Lower leg skin (tissue), 4 donors: ENCODE data around the gene GPR27. TPM values are rescaled to one million over a fixed set of nuclear protein-coding genes. Genes with fewer than 3 reads are reported as not detected.

ENCODE experiments used
- DNase-seq, 2 donors: peaks; one replicate each; pipeline ENCODE4 v3.0.0-alpha.2; 2019; ENCODE audit warnings: low spot score in 2 of 2
- H3K4me3 ChIP-seq: fragments of 200-600 bp; sonication (generic); 2 replicates; pipeline ENCODE4 v1.5.1; 2017; ENCODE audit warnings: mild to moderate bottlenecking, low read depth; ENCODE audit not compliant: poor library complexity, severe bottlenecking
- CTCF ChIP-seq, 3 donors: fragments of 450-650 bp; IDR thresholded peaks; one replicate each; pipeline ENCODE4 v1.5.1; 2016; ENCODE audit warnings: antibody characterized with exemption in 3 of 3, mild to moderate bottlenecking in 3 of 3, moderate library complexity in 2 of 3
- POLR2A ChIP-seq, 2 donors: fragments of 450-650 bp; IDR thresholded peaks; one replicate each; pipeline ENCODE4 v1.6.1; 2016 to 2017; ENCODE audit warnings: antibody characterized with exemption in 2 of 2, mild to moderate bottlenecking in 1 of 2, moderate library complexity in 1 of 2
- WGBS, 2 donors: methylation state at CpG; one replicate each; pipeline ENCODE4 v1.1.5; 2018; 5-methylcytosine and 5-hydroxymethylcytosine counted together
- intact Hi-C: fragments of 100-400 bp; cut with DNase I; formaldehyde crosslinking; loops from one replicate; pipeline ENCODE4 v1.15.0; 2023; ENCODE audit warnings: low total_unique reads
- total RNA-seq, 4 donors: library from RNA; depleted of rRNA; stranded (reverse); fragments of >200 nt; gene quantifications; one replicate each; pipeline ENCODE4 v1.1.0, GENCODE V29; 2016

Gene GPR27
- total RNA-seq, 4 donors from 2014 or later = 1.9 to 4.5 (median 2.5) TPM

- 5 to 9% methylated on average over 23 of the region's 23 CpGs for WGBS, 2 donors
- intact Hi-C loops = no loop called here
- DNase-seq = no peak
- H3K4me3 ChIP-seq = no peak overlapping the region
- TF ChIP-seq POLR2A (IDR thresholded peaks at IDR 0.05) = no peak
- no peak for TF ChIP-seq CTCF (IDR thresholded peaks at IDR 0.05)
Measured at GRCh38 chr3:71784201-71784913, 30.7 kb downstream of the GPR27 start.

GRCh38 chr3:71784914-71785531 is 31.4 kb downstream of the GPR27 start, which contains the start of gene PROK2:
TSS of gene PROK2 (minus strand) at chr3:71785148. CDS start at chr3:71785052, 96 bp downstream.
- no peak for DNase-seq
- H3K4me3 ChIP-seq = no peak within 1 kb of the TSS
- TF ChIP-seq CTCF (IDR thresholded peaks at IDR 0.05) = no peak
- no peak for TF ChIP-seq POLR2A (IDR thresholded peaks at IDR 0.05)
- intact Hi-C loops = no loop called here
- 0 to 1% methylated on average over 20 to 30 of the region's 89 CpGs for WGBS, 2 donors

GRCh38 chr3:71785532-71786216 is 32.0 kb downstream of the GPR27 start:
- intact Hi-C loops = no loop called here

GRCh38 chr3:71786217-71786549 is 32.5 kb downstream of the GPR27 start:
- no peak overlapping the region for H3K4me3 ChIP-seq
- intact Hi-C loops = no loop called here

More at GRCh38 chr3:71785532-71786216, 32.0 kb downstream of the GPR27 start:
- DNase-seq = no peak
- H3K4me3 ChIP-seq = no peak overlapping the region
- 3 to 4% methylated on average over 28 of the region's 28 CpGs for WGBS, 2 donors
- TF ChIP-seq POLR2A (IDR thresholded peaks at IDR 0.05) = no peak
- no peak for TF ChIP-seq CTCF (IDR thresholded peaks at IDR 0.05)

GRCh38 chr3:71786551-71786950 is 32.9 kb downstream of the GPR27 start:
- intact Hi-C loops = no loop called here
- WGBS, 2 donors = 27 to 38% methylated on average over 6 of the region's 6 CpGs
- no peak for DNase-seq

More at GRCh38 chr3:71786217-71786549, 32.5 kb downstream of the GPR27 start:
- no peak for DNase-seq
- TF ChIP-seq POLR2A (IDR thresholded peaks at IDR 0.05) = no peak
- no peak for TF ChIP-seq CTCF (IDR thresholded peaks at IDR 0.05)
- 18 to 26% methylated on average over 8 of the region's 8 CpGs for WGBS, 2 donors

More at GRCh38 chr3:71786551-71786950, 32.9 kb downstream of the GPR27 start:
- H3K4me3 ChIP-seq = no peak overlapping the region
- TF ChIP-seq CTCF (IDR thresholded peaks at IDR 0.05) = no peak
- no peak for TF ChIP-seq POLR2A (IDR thresholded peaks at IDR 0.05)
